Lower leg skin (tissue), 4 donors: Measurements from ENCODE around the gene ERF. TPM values are rescaled to one million over a fixed set of nuclear protein-coding genes. Genes with fewer than 3 reads are reported as not detected.

ENCODE experiments used
- DNase-seq, 2 donors: peaks; one replicate each; pipeline ENCODE4 v3.0.0-alpha.2; 2019; ENCODE audit warnings: low spot score in 2 of 2
- H3K4me3 ChIP-seq: fragments of 200-600 bp; sonication (generic); 2 replicates; pipeline ENCODE4 v1.5.1; 2017; ENCODE audit warnings: mild to moderate bottlenecking, low read depth; ENCODE audit not compliant: poor library complexity, severe bottlenecking
- POLR2A ChIP-seq, 2 donors: fragments of 450-650 bp; IDR thresholded peaks; one replicate each; pipeline ENCODE4 v1.6.1; 2016 to 2017; ENCODE audit warnings: antibody characterized with exemption in 2 of 2, mild to moderate bottlenecking in 1 of 2, moderate library complexity in 1 of 2
- WGBS, 2 donors: methylation state at CpG; one replicate each; pipeline ENCODE4 v1.1.5; 2018; 5-methylcytosine and 5-hydroxymethylcytosine counted together
- intact Hi-C: fragments of 100-400 bp; cut with DNase I; formaldehyde crosslinking; loops from one replicate; pipeline ENCODE4 v1.15.0; 2023; ENCODE audit warnings: low total_unique reads
- total RNA-seq, 4 donors: library from RNA; depleted of rRNA; stranded (reverse); fragments of >200 nt; gene quantifications; one replicate each; pipeline ENCODE4 v1.1.0, GENCODE V29; 2016
- TF ChIP-seq, protein P1 (sequence below), 3 donors: fragments of 450-650 bp; IDR thresholded peaks; one replicate each; pipeline ENCODE4 v1.5.1; 2016; ENCODE audit warnings: antibody characterized with exemption in 3 of 3, mild to moderate bottlenecking in 3 of 3, moderate library complexity in 2 of 3

ERF gene
- total RNA-seq, 4 donors from 2014 or later: 29.9 to 44.0 (median 36.9) TPM

DNA sequence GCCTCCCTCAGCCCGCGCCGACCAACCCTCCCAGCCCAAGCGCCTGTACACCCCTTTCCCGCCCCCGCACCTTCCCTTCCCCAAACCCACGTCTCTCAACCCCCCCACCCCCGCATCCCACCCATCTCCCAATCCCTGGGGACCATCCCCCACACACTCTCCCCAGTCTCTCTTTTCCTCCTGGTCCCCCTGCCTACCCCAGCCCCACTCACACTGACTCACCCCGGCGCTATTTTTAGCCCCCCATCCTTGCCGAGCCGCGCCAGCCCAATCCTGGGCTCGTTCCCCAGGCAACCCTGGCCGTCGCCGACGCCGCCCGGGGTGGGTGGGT lies 25.9 kb upstream of the ERF start:
- peak; percentile 63 to 92 for DNase-seq
- intact Hi-C loops: no loop called here

DNA sequence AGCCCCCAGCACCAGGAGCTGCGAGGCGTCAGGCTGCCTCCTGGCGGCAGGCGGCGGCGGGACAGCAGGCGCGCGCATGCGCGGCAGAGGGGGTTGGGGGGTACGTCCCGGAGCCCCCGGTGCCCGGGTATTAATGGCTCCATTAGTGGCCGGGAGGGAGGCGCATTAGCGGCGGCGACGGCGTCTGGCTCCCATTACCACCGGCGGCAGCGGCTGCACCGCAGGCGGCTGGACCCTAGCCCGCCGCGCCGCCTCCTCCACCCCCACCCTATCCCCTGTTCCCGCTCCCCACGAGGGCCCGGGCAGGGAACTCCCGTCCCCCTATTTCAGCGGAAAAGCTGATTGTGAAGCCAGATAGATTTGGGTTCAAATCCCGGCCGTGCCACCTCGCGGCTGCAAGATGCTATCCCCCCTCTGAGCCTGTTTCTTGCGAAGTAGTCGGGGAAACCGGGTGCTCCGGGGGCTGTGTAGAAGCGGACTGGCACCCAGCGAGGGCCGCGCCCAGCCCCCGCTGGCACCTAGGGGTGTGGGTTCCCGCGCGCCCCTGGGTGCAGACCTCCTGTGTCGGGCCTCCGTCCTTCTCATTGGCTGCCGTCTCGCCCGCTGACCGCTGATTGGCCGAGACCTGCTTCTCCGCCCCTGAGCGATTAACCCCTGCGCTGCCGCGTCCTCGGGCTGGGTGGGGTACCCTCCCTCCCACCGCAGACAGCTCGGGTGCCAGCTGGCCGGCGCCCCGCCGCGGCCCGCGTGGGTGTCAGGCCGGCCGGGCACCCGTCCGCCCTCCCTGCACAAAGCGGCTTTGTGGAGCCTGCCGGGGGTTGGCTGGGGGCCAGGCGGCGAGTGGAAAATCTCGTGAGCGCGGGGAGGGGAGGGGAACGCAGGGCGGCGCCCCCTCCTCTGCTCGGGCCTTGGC lies 25.2 kb upstream of the ERF start:
- TF ChIP-seq, protein P1, sequence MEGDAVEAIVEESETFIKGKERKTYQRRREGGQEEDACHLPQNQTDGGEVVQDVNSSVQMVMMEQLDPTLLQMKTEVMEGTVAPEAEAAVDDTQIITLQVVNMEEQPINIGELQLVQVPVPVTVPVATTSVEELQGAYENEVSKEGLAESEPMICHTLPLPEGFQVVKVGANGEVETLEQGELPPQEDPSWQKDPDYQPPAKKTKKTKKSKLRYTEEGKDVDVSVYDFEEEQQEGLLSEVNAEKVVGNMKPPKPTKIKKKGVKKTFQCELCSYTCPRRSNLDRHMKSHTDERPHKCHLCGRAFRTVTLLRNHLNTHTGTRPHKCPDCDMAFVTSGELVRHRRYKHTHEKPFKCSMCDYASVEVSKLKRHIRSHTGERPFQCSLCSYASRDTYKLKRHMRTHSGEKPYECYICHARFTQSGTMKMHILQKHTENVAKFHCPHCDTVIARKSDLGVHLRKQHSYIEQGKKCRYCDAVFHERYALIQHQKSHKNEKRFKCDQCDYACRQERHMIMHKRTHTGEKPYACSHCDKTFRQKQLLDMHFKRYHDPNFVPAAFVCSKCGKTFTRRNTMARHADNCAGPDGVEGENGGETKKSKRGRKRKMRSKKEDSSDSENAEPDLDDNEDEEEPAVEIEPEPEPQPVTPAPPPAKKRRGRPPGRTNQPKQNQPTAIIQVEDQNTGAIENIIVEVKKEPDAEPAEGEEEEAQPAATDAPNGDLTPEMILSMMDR (IDR thresholded peaks at IDR 0.05): peak in 1 of 3 donors; percentile 67
- no peak for TF ChIP-seq POLR2A (IDR thresholded peaks at IDR 0.05)
- 1% methylated on average over 26 to 72 of the region's 89 CpGs for WGBS, 2 donors
- intact Hi-C loops: no loop called here
- peak; percentile 92 to 99 for DNase-seq
- H3K4me3 ChIP-seq: peak overlapping the region; percentile 60

More for the DNA sequence above, 25.9 kb upstream of the ERF start:
- WGBS, 2 donors: 1% methylated on average over 11 to 18 of the region's 20 CpGs
- no peak overlapping the region for H3K4me3 ChIP-seq
- TF ChIP-seq, protein P1 (IDR thresholded peaks at IDR 0.05): no peak

GRCh38 chr19:42279155-42279901 lies 24.4 kb upstream of the ERF start:
- H3K4me3 ChIP-seq: no peak overlapping the region
- TF ChIP-seq POLR2A (IDR thresholded peaks at IDR 0.05): no peak
- TF ChIP-seq, protein P1 (IDR thresholded peaks at IDR 0.05): no peak
- WGBS, 2 donors: 3 to 5% methylated on average over 6 of the region's 6 CpGs
- no peak for DNase-seq
- intact Hi-C loops: no loop called here

- peak in 1 of 2 donors; percentile 85 for DNase-seq
- 49 to 54% methylated on average over 5 of the region's 5 CpGs for WGBS, 2 donors
- no peak overlapping the region for H3K4me3 ChIP-seq
- TF ChIP-seq, protein P1 (IDR thresholded peaks at IDR 0.05): no peak
- no peak for TF ChIP-seq POLR2A (IDR thresholded peaks at IDR 0.05)
- intact Hi-C loops: no loop called here
Observed at GRCh38 chr19:42278452-42279154, 23.7 kb upstream of the ERF start.

- peak in 1 of 2 donors; percentile 87 for DNase-seq
- TF ChIP-seq, protein P1 (IDR thresholded peaks at IDR 0.05): no peak
- TF ChIP-seq POLR2A (IDR thresholded peaks at IDR 0.05): no peak
- H3K4me3 ChIP-seq: no peak overlapping the region
Observed at GRCh38 chr19:42277821-42278451, 23.0 kb upstream of the ERF start.

More at GRCh38 chr19:42277821-42278451, 23.0 kb upstream of the ERF start:
- intact Hi-C loops: no loop called here
- 10 to 15% methylated on average over 7 to 10 of the region's 10 CpGs for WGBS, 2 donors
